Hematopoietic multipotent progenitor cell treated with erythropoietin and hydrocortisone succinate and interleukin-3 and kit ligand, for 15 days (in vitro differentiated cells): ENCODE measurements around the gene UPF2.
"Not testable (repeated sequence)": the region's sequence is repeated elsewhere in the genome, so short reads cannot be mapped to it uniquely, and the experiment has no call there.

Source experiments
- DNase-seq: peaks from one replicate; pipeline ENCODE4 v3.0.0-alpha.2; 2015; ENCODE audit warnings: low spot score

The UPF2 gene

DNA sequence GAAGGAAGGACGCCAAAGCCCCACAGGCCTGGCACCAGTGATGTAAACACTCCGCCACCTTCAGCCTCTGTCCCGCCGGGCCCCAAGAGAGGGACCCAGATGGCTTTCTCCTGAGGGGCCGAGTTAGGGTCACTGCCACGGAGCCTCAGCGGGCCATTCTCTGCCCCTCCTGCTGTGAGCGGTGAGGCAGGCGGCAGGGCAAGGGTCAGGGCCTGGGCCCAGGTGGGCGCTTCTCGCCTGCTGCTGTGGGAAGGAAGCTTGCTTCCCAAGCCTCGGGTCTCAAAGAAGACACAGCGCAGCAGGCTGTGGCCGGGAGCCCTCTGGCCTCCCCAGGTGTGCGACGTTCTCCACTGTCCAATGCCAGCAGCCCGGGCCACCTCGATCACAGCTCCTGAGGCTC is 134.7 kb downstream of the UPF2 start:
- no peak for DNase-seq

GRCh38 chr10:11906714-11907113 is 135.9 kb downstream of the UPF2 start:
- DNase-seq = no peak

DNA sequence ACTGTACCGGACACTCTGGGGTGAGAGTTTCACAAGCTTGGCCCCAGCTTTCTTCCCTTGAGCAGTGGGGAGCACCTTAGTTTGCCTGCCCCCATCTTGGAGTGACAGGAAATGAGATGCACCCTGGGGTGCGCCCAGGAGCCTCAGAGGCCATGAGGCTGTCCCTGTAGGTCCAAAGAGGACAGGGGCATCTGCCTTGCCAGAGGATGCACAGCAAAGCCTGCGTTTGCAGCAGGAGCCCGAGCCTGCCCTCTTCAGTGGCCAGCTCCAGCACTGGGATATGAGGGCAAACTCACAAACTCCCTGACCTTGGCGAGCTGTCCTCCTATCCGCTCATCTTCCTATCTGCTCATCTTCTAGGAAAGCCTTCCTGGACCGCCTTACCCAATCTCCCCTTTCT is 140.0 kb downstream of the UPF2 start:
- no peak for DNase-seq

DNA sequence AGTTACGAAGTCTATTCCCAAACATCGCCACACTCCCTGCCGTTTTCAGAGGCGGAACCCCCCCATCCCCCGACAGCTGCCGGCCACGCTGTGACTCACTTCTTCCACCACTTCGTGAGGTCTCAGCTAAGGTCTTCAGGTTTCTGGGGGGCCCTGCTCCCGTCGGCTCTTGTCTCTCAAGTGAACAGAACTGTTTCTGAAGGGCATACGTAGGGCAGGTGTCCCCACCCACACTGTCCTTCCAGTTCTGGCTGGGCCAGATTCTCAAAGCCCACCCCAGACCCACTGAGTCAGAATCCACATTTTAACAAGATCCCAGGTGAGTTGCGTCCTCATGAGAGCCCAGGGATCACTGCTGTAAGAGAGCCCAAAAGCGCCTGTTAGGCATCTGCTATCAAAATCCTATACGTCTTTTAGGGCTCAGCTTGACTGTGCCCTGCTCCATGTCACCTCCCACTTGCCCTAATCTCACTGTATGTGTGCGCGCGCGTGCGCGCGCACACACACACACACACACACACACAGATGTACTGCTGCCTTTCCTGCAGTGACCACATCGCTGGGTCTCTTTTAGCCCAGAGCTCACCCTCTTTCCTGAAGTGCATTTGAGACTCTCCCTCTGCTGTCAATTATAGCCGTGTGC is 140.7 kb downstream of the UPF2 start:
- DNase-seq = no peak

- DNase-seq = no peak
Observed at GRCh38 chr10:11901454-11901832, 141.2 kb downstream of the UPF2 start.

DNA sequence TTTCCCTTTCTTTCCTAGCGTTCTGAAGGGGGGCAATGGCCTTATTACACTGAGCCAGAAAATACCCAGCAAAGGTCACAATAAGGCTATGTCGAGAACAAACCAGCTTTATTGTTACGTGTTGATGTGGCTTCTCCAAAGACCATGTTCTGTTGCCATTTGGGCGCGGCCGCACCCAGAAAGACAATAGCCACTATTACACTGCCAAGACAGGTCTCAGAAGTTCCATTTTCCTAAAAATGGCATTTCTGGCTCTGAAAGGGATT is 141.6 kb downstream of the UPF2 start:
- no peak for DNase-seq

GRCh38 chr10:11899067-11899876 is 143.3 kb downstream of the UPF2 start:
- no peak for DNase-seq

- peak; percentile 49 for DNase-seq
Observed at GRCh38 chr10:11898372-11899066, 144.1 kb downstream of the UPF2 start.

- no peak for DNase-seq
Observed at GRCh38 chr10:11898033-11898371, 144.6 kb downstream of the UPF2 start.

DNA sequence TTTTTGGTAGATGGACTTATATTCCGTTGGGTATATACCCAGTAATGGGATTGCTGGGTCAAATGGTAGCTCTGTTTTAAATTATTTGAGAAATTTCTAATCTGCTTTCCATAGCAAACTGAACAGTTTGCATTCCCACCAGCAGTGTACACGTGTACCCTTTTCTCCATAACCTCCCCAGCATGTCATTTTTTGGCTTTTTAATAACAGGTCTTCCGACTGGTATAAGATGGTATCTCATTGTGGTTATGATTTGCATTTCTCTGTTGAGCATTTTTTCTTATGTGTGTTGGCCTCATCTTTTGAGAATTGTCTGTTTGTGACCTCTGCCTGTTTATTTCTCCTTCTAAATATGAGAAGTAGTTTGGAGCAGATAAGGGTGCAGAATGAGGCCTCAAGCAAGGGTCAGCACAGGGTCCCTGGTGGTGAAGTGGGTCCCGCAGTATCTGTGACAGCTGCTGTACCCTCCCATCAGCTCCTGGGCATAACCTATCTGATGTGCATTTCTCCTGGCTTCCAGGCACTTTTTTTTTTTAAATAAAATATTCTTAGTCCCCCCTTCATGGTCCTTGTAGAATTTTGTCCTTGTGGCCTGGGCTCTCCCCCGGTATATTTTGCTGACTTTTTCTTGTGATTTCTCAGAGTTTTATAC is 145.9 kb downstream of the UPF2 start:
- DNase-seq = no peak

DNA sequence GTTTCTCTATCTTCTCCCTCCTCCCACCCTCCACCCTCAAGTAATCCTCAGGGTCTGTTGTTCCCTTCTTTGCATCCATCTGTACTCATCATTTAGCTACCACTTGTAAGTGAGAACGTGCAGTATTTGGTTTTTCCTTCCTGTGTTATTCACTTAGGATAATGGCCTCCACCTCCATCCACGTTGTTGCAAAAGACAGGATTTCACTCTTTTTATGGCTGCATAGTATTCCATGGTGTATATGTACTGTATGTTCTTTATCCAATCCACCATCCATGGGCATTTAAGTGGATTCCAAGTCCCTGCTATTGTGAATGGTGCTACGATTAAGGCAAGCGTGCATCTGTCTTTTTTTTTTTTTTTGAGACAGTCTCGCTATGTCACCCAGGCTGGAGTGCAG is 147.0 kb downstream of the UPF2 start:
- DNase-seq = no peak

DNA sequence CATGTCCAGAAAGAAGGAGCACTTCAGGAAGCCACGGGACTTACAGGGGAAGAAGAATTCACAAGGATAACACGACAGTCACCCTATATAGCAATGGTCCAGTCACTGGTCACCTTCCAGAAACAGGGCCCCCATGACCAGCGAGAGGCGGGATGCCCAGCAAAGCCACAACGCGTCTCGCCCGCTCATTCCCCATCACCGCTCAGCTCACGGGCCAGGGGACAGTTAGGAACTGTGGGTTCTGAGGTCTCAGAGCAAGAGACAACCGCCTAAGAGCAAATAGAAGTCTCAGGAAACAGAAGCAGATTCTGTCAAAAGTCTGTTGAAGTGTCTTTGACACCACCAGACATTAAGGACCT is 147.5 kb downstream of the UPF2 start:
- no peak for DNase-seq

DNA sequence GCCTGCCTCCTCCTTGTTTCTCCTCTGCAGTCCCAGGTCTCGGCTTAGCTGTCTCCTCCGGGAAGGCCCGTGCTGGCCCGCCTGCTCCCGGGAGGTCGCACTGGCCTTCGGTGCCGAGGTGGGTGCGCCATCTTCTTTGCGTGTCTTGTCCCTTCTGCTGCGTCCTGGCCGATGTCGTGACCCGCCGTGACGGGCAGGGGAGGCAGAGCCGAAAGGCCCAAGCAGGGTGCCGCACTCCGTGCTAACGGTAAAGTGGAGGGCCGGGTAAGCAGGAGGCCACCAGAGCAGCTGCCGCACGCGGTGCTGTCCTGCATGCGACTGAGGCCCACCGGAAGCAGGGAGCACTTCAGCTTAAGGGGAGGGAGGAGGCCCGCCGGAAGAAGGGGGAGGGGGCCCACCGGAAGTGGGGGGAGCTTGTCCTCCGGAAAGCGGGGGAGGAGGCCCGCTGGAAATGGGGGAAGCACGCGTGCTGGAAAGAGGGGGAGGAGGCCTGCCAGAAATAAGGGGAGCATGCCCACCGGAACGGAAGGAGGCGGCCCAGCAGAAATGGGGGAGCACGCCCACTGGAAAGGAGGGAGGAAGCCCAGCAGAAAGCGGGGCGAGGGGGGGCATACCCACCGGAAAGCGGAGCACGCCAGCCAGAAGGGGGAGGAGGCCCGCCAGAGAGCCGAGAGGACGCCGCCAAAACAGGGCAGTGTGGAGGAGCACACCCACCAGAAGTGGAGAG is 148.1 kb downstream of the UPF2 start:
- no peak for DNase-seq

GRCh38 chr10:11893749-11894278 is 148.8 kb downstream of the UPF2 start:
- no peak for DNase-seq

DNA sequence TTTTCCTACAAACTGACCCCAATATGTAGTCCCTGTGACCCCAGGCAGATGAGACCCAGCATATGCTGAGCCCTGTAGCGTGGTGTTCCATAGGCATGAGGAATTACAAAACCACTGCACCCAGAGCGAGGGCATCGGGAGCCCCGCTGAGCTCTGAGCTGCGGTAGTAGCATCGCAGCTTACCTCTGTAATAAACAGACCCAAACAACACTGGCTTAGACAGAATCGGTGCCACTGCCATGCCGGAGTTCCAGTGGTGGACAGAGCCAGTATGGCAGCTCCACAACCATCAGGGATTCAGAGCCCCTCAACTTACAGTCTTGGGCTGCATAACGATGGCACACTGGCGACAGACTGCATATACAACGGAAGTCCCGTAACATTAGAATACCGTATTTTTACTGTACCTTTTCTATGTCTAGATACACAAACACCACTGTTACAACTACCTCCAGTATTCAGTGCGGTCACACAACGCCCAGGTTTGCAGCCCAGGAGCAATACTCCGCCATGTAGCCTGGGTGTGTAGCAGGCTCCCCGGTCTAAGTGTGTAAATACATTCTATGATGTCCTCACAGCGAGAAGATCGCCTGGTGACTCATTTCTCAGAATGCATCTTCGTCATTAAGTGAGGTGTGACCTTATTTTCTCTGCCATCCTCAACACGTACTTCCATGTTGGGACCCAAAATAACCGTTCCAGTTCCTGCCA is 150.7 kb downstream of the UPF2 start:
- DNase-seq = no peak

GRCh38 chr10:11889263-11889662 is 153.3 kb downstream of the UPF2 start:
- not testable (repeated sequence) for DNase-seq

DNA sequence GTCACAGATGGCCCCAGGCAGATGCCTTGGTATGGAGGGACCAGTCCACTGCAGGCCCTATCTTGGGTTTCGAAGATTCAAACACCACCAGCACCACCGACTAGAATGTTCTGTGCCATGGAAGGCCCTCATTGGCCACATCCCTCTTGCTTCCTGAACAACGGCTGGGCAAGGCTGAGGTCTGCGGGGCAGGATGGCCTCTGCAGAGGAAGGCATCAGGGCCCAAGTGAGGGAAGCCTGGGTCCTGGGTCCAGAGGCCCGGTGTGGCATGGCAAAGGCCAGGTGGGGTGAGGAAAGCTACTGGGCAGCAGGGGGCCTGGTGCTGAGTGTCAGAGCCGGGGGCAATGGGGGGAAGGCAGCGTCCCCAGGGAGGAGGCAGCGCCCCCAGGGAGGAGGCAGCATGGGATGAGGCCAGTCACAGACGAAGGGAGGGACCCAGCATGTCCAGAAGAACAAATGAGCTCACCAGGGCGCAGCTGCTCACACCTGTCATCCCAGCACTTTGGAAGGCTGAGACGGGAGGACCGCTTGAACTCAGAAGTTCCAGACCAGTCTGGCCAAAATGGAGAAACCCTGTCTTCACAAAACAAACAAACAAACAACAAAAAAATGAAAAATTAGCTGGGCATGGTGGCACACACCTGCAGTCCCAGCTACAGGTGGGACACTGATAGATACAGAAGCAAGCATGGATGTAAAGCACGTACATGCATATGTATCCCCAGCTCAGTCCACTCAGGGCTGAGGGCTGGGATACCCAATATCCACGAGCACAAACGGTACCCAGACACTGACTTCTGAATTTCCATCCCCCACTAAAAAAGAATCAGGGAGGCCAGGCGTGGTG is 155.0 kb downstream of the UPF2 start:
- DNase-seq = no peak

- peak; percentile 60 for DNase-seq
Observed at GRCh38 chr10:11886851-11887250, 155.8 kb downstream of the UPF2 start.

GRCh38 chr10:11886138-11886474 is 156.5 kb downstream of the UPF2 start:
- no peak for DNase-seq

DNA sequence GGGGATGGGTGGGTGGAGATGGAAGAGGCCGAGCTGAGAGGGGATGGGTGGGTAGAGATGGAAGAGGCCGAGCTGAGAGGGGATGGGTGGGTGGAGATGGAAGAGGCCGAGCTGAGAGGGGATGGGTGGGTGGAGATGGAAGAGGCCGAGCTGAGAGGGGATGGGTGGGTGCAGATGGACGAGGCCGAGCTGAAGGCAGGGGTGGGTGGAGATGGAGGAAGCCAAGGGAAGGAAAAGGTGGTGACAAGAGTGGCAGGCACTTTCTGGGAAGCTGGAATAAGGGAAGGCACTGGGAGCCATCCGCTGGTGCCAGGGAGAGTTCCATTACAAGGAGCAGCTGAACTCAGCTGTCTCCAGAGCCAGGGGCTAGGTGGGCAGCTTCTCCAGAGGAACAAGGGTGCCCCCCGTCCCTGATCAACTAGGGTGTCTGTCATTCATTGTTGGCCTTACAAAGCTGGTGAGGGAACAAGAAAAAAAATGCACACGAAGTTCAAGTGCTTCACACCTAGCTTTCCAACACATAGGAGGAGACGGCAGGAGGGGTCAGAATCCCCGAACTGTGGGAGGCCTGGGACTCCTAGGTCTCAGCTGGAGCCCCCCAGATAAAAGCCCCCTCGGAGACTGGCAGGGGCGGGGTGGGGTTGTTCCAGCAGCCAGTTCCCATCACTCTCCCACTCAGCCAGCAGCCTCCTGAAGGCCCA is 157.0 kb downstream of the UPF2 start:
- no peak for DNase-seq
